ENCODE data around the gene TEX22.

Gene TEX22

GRCh38 chr14:105386581-105387529 lies 11.5 kb upstream of the TEX22 start:
- Histone ChIP-seq H3K18ac (ENCODE audit: low read depth in 1 of 2, low read length in 2 of 2) (no peak overlapping the region), H3K27ac (ENCODE audit: low read length, poor library complexity, severe bottlenecking) (no peak overlapping the region), H2BK15ac (ENCODE audit: low read depth, poor library complexity, severe bottlenecking) (no peak overlapping the region), H2BK120ac (ENCODE audit: low read depth, low read length) (no peak overlapping the region), H3K9ac (ENCODE audit: low read length) (no peak overlapping the region), H3K4ac (ENCODE audit: low read depth in 1 of 2, low read length in 2 of 2) (no peak overlapping the region), H3K9me3 (ENCODE audit: control insufficient read depth, low read length) (no peaks in the 10 kb centered on the region), H3K79me1 (replicated peaks; ENCODE audit: low read length, poor library complexity, severe bottlenecking) (no peaks in the 10 kb centered on the region), H4K8ac (ENCODE audit: low read length) (no peak overlapping the region), H2BK12ac (ENCODE audit: low read length in 2 of 2) (no peak overlapping the region), H3K4me2 (ENCODE audit: low read length, poor library complexity, severe bottlenecking) (no peak overlapping the region), H3K4me3 (ENCODE audit: insufficient read depth in 1 of 2, low read depth in 1 of 2, low read length in 2 of 2) (no peak overlapping the region), H4K91ac (ENCODE audit: low read length) (peak overlapping the region; percentile 7), H3K27me3 (ENCODE audit: control insufficient read depth in 1 of 2, insufficient read depth in 1 of 2, low read length in 2 of 2) (no peaks in the 10 kb centered on the region), H3K14ac (ENCODE audit: low read length in 2 of 2) (no peak overlapping the region), H2AFZ (ENCODE audit: low read depth, low read length) (no peak overlapping the region), H3K23ac (ENCODE audit: low read length in 2 of 2) (no peak overlapping the region), H2BK5ac (ENCODE audit: low read depth, low read length, poor library complexity, severe bottlenecking) (no peak overlapping the region), H3K4me1 (ENCODE audit: control insufficient read depth, insufficient read depth, low read depth, low read length) (peaks cover 5% of the 10 kb centered on the region), H2AK5ac (ENCODE audit: low read length, severe bottlenecking) (no peak overlapping the region), H3K36me3 (ENCODE audit: control insufficient read depth in 1 of 2, insufficient read depth in 2 of 2, low read depth in 1 of 2, low read length in 2 of 2) (peaks cover 43 to 91% of the 10 kb centered on the region in 2 experiments)
- no peak for DNase-seq
- 94% methylated on average over 33 of the region's 33 CpGs for WGBS

- Histone ChIP-seq H3K79me1 (replicated peaks; ENCODE audit: low read length, poor library complexity, severe bottlenecking) (no peaks in the 10 kb centered on the region), H3K9me3 (ENCODE audit: control insufficient read depth, low read length) (no peaks in the 10 kb centered on the region), H3K18ac (ENCODE audit: low read depth in 1 of 2, low read length in 2 of 2) (no peak overlapping the region), H3K4me3 (ENCODE audit: insufficient read depth in 1 of 2, low read depth in 1 of 2, low read length in 2 of 2) (no peak overlapping the region), H3K27me3 (ENCODE audit: control insufficient read depth in 1 of 2, insufficient read depth in 1 of 2, low read length in 2 of 2) (no peaks in the 10 kb centered on the region), H3K23ac (ENCODE audit: low read length in 2 of 2) (no peak overlapping the region), H2BK5ac (ENCODE audit: low read depth, low read length, poor library complexity, severe bottlenecking) (no peak overlapping the region), H3K14ac (ENCODE audit: low read length in 2 of 2) (no peak overlapping the region), H2AFZ (ENCODE audit: low read depth, low read length) (no peak overlapping the region), H2BK120ac (ENCODE audit: low read depth, low read length) (no peak overlapping the region), H3K9ac (ENCODE audit: low read length) (no peak overlapping the region), H3K27ac (ENCODE audit: low read length, poor library complexity, severe bottlenecking) (no peak overlapping the region), H2AK5ac (ENCODE audit: low read length, severe bottlenecking) (no peak overlapping the region), H3K36me3 (ENCODE audit: control insufficient read depth in 1 of 2, insufficient read depth in 2 of 2, low read depth in 1 of 2, low read length in 2 of 2) (peaks cover 43 to 88% of the 10 kb centered on the region in 2 experiments), H2BK15ac (ENCODE audit: low read depth, poor library complexity, severe bottlenecking) (no peak overlapping the region), H4K91ac (ENCODE audit: low read length) (no peak overlapping the region), H3K4me2 (ENCODE audit: low read length, poor library complexity, severe bottlenecking) (no peak overlapping the region), H3K4me1 (ENCODE audit: control insufficient read depth, insufficient read depth, low read depth, low read length) (peaks cover 5% of the 10 kb centered on the region), H3K4ac (ENCODE audit: low read depth in 1 of 2, low read length in 2 of 2) (no peak overlapping the region), H4K8ac (ENCODE audit: low read length) (no peak overlapping the region), H2BK12ac (ENCODE audit: low read length in 2 of 2) (no peak overlapping the region)
- 95% methylated on average over 10 of the region's 10 CpGs for WGBS
- no peak for DNase-seq
Measured at GRCh38 chr14:105387530-105387922, 10.8 kb upstream of the TEX22 start.

- H3K23ac ChIP-seq (ENCODE audit: low read length in 2 of 2): no peak overlapping the region
- no peak overlapping the region for H3K4me3 ChIP-seq (ENCODE audit: insufficient read depth in 1 of 2, low read depth in 1 of 2, low read length in 2 of 2)
Measured at GRCh38 chr14:105388110-105388951, 10.0 kb upstream of the TEX22 start.

GRCh38 chr14:105388976-105389375 lies 9.4 kb upstream of the TEX22 start:
- H2BK15ac ChIP-seq (ENCODE audit: low read depth, poor library complexity, severe bottlenecking): no peak overlapping the region
- H3K4me1 ChIP-seq (ENCODE audit: control insufficient read depth, insufficient read depth, low read depth, low read length): peaks cover 5% of the 10 kb centered on the region
- no peaks in the 10 kb centered on the region for H3K79me1 ChIP-seq (replicated peaks; ENCODE audit: low read length, poor library complexity, severe bottlenecking)
- no peak overlapping the region for H2BK5ac ChIP-seq (ENCODE audit: low read depth, low read length, poor library complexity, severe bottlenecking)
- 93% methylated on average over 16 of the region's 16 CpGs for WGBS
- no peak overlapping the region for H3K4ac ChIP-seq (ENCODE audit: low read depth in 1 of 2, low read length in 2 of 2)
- H2BK12ac ChIP-seq (ENCODE audit: low read length in 2 of 2): no peak overlapping the region
- no peak overlapping the region for H2AFZ ChIP-seq (ENCODE audit: low read depth, low read length)
- DNase-seq: no peak
- no peak overlapping the region for H2BK120ac ChIP-seq (ENCODE audit: low read depth, low read length)
- no peaks in the 10 kb centered on the region for H3K27me3 ChIP-seq (ENCODE audit: control insufficient read depth in 1 of 2, insufficient read depth in 1 of 2, low read length in 2 of 2)
- no peak overlapping the region for H3K23ac ChIP-seq (ENCODE audit: low read length in 2 of 2)
- no peak overlapping the region for H3K18ac ChIP-seq (ENCODE audit: low read depth in 1 of 2, low read length in 2 of 2)
- H3K4me2 ChIP-seq (ENCODE audit: low read length, poor library complexity, severe bottlenecking): no peak overlapping the region
- no peak overlapping the region for H4K8ac ChIP-seq (ENCODE audit: low read length)
- H2AK5ac ChIP-seq (ENCODE audit: low read length, severe bottlenecking): no peak overlapping the region
- H3K36me3 ChIP-seq (ENCODE audit: control insufficient read depth in 1 of 2, insufficient read depth in 2 of 2, low read depth in 1 of 2, low read length in 2 of 2): peaks cover 35 to 83% of the 10 kb centered on the region in 2 experiments
- no peak overlapping the region for H3K14ac ChIP-seq (ENCODE audit: low read length in 2 of 2)
- H4K91ac ChIP-seq (ENCODE audit: low read length): no peak overlapping the region
- H3K4me3 ChIP-seq (ENCODE audit: insufficient read depth in 1 of 2, low read depth in 1 of 2, low read length in 2 of 2): no peak overlapping the region
- H3K9me3 ChIP-seq (ENCODE audit: control insufficient read depth, low read length): no peaks in the 10 kb centered on the region
- H3K9ac ChIP-seq (ENCODE audit: low read length): no peak overlapping the region
- no peak overlapping the region for H3K27ac ChIP-seq (ENCODE audit: low read length, poor library complexity, severe bottlenecking)

More at GRCh38 chr14:105388110-105388951, 10.0 kb upstream of the TEX22 start:
- H2BK15ac ChIP-seq (ENCODE audit: low read depth, poor library complexity, severe bottlenecking): no peak overlapping the region
- H2BK5ac ChIP-seq (ENCODE audit: low read depth, low read length, poor library complexity, severe bottlenecking): no peak overlapping the region
- H3K79me1 ChIP-seq (replicated peaks; ENCODE audit: low read length, poor library complexity, severe bottlenecking): no peaks in the 10 kb centered on the region
- H2BK120ac ChIP-seq (ENCODE audit: low read depth, low read length): no peak overlapping the region
- no peak overlapping the region for H2AFZ ChIP-seq (ENCODE audit: low read depth, low read length)
- H3K4me2 ChIP-seq (ENCODE audit: low read length, poor library complexity, severe bottlenecking): no peak overlapping the region
- peaks cover 5% of the 10 kb centered on the region for H3K4me1 ChIP-seq (ENCODE audit: control insufficient read depth, insufficient read depth, low read depth, low read length)
- no peak overlapping the region for H3K9ac ChIP-seq (ENCODE audit: low read length)
- no peak overlapping the region for H3K4ac ChIP-seq (ENCODE audit: low read depth in 1 of 2, low read length in 2 of 2)
- H4K8ac ChIP-seq (ENCODE audit: low read length): no peak overlapping the region
- H3K36me3 ChIP-seq (ENCODE audit: control insufficient read depth in 1 of 2, insufficient read depth in 2 of 2, low read depth in 1 of 2, low read length in 2 of 2): peaks cover 40 to 88% of the 10 kb centered on the region in 2 experiments
- no peak overlapping the region for H3K27ac ChIP-seq (ENCODE audit: low read length, poor library complexity, severe bottlenecking)
- no peak for DNase-seq
- WGBS: 91% methylated on average over 25 of the region's 25 CpGs
- no peak overlapping the region for H2BK12ac ChIP-seq (ENCODE audit: low read length in 2 of 2)
- H3K27me3 ChIP-seq (ENCODE audit: control insufficient read depth in 1 of 2, insufficient read depth in 1 of 2, low read length in 2 of 2): no peaks in the 10 kb centered on the region
- no peaks in the 10 kb centered on the region for H3K9me3 ChIP-seq (ENCODE audit: control insufficient read depth, low read length)
- no peak overlapping the region for H3K18ac ChIP-seq (ENCODE audit: low read depth in 1 of 2, low read length in 2 of 2)
- H4K91ac ChIP-seq (ENCODE audit: low read length): no peak overlapping the region
- no peak overlapping the region for H2AK5ac ChIP-seq (ENCODE audit: low read length, severe bottlenecking)
- H3K14ac ChIP-seq (ENCODE audit: low read length in 2 of 2): no peak overlapping the region
